ENCODE measurements around the gene DEAF1. TPM values are rescaled to one million over a fixed set of nuclear protein-coding genes. Genes with fewer than 3 reads are reported as not detected.
A peak's percentile ranks its signal among the peaks of the same experiment; 100 is the strongest.

The DEAF1 gene
- total RNA-seq, 1 experiment from 2014 or later = 50.6 TPM

DNA sequence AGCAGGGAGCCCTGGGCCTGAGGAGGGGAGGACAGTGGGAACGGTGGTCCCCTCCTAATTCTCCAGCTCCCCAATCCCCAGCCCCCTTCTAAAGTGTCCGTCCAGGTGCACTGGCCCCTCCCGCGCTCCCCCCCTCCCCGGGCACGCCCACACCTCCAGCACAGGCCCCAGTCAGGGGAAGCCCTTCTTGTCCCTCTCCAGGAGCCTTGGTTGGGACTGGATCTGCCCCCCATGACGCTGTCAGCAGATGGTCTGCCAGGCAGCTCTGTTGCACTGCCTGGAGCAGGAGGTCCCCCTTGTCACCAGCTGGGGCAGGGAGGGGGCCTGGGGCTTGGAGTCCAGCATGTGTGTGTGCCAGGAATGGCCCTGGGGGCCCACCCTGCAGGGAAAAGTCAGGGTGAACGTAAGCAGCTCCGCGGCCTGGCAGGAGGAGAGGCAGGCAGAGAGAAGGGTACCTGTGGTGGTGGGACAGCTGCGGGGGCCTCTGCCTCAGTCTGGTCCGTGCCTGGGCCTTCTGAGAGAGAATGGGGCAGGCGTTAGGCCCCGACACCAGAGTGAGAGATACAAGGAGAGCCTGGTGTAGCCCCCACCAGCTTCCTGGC is 80.9 kb downstream of the DEAF1 start:
- peak overlapping the region; percentile 81 for H3K4me3 Mint-ChIP-seq (ENCODE audit: unreplicated experiment)
- ChIA-PET POLR2A (interaction anchor here (0.8 to 1.6 kb wide), 2 partner anchors 59 to 133 kb away, joined by 3 to 5 read pairs; partner anchors contain the start of gene TALDO1), CTCF (interaction anchor here (0.6 kb wide), 1 partner anchor 231 kb away, joined by 3 read pairs; no protein-coding TSS in a partner anchor)
- H3K27me3 Mint-ChIP-seq (ENCODE audit: insufficient read depth, unreplicated experiment) = no peaks in the 10 kb centered on the region
- Histone ChIP-seq H3K27me3 (replicated peaks; ENCODE audit: control insufficient read depth, insufficient read depth, low read length) (no peaks in the 10 kb centered on the region), H3K4me3 (ENCODE audit: low read depth, low read length) (no peak overlapping the region), H3K9me3 (no peaks in the 10 kb centered on the region), H3K36me3 (ENCODE audit: control insufficient read depth, insufficient read depth, low read length) (peaks cover 9% of the 10 kb centered on the region), H3K4me1 (peaks cover 27% of the 10 kb centered on the region)
- H3K9me3 Mint-ChIP-seq (ENCODE audit: unreplicated experiment) = no peaks in the 10 kb centered on the region
- TF ChIP-seq CTCF (IDR thresholded peaks at IDR 0.05; ENCODE audit: insufficient read depth in 1 of 2, low read depth in 1 of 2, low read length in 1 of 2, severe bottlenecking in 1 of 2, unreplicated experiment in 1 of 2) = no peak
- H3K36me3 Mint-ChIP-seq (ENCODE audit: insufficient read depth, unreplicated experiment) = peaks cover 92% of the 10 kb centered on the region
- H3K27ac Mint-ChIP-seq (ENCODE audit: unreplicated experiment) = peak overlapping the region; percentile 81
- no peak for DNase-seq
- BruUV-seq (replicated peaks) = no TSS peak
- peaks cover 5% of the 10 kb centered on the region for H3K4me1 Mint-ChIP-seq (ENCODE audit: low read depth, unreplicated experiment)
- intact Hi-C loops (cut with micrococcal nuclease; ENCODE audit: unreplicated experiment) = loop anchor here (5.0 kb wide), 1 partner anchor 37 kb away; the partner anchor contains the start of gene PHRF1

- H3K27ac Mint-ChIP-seq (ENCODE audit: unreplicated experiment) = peak overlapping the region; percentile 81
- H3K4me3 ChIP-seq (ENCODE audit: low read depth, low read length) = no peak overlapping the region
- ChIA-PET POLR2A (interaction anchor here (0.8 to 1.6 kb wide), 2 partner anchors 59 to 134 kb away, joined by 3 to 5 read pairs; partner anchors contain the start of gene TALDO1), CTCF (interaction anchor here (0.6 kb wide), 2 partner anchors 25 to 231 kb away, joined by 3 to 4 read pairs; no protein-coding TSS in a partner anchor)
- no peak for TF ChIP-seq CTCF (IDR thresholded peaks at IDR 0.05; ENCODE audit: insufficient read depth in 1 of 2, low read depth in 1 of 2, low read length in 1 of 2, severe bottlenecking in 1 of 2, unreplicated experiment in 1 of 2)
- no peaks in the 10 kb centered on the region for H3K9me3 ChIP-seq
- intact Hi-C loops (cut with micrococcal nuclease; ENCODE audit: unreplicated experiment) = loop anchor here (5.0 kb wide), 1 partner anchor 36 kb away; the partner anchor contains the start of gene PHRF1
- no peaks in the 10 kb centered on the region for H3K27me3 ChIP-seq (replicated peaks; ENCODE audit: control insufficient read depth, insufficient read depth, low read length)
- H3K36me3 Mint-ChIP-seq (ENCODE audit: insufficient read depth, unreplicated experiment) = peaks cover 93% of the 10 kb centered on the region
- peak; percentile 83 to 88 for DNase-seq
- peaks cover 5% of the 10 kb centered on the region for H3K4me1 Mint-ChIP-seq (ENCODE audit: low read depth, unreplicated experiment)
- H3K4me1 ChIP-seq = peaks cover 27% of the 10 kb centered on the region
- no peak overlapping the region for H3K4me3 Mint-ChIP-seq (ENCODE audit: unreplicated experiment)
- H3K9me3 Mint-ChIP-seq (ENCODE audit: unreplicated experiment) = no peaks in the 10 kb centered on the region
- no peaks in the 10 kb centered on the region for H3K27me3 Mint-ChIP-seq (ENCODE audit: insufficient read depth, unreplicated experiment)
- H3K36me3 ChIP-seq (ENCODE audit: control insufficient read depth, insufficient read depth, low read length) = peaks cover 9% of the 10 kb centered on the region
- BruUV-seq (replicated peaks) = no TSS peak
These were observed 81.6 kb downstream of the DEAF1 start for GRCh38 chr11:613369-613968.

DNA sequence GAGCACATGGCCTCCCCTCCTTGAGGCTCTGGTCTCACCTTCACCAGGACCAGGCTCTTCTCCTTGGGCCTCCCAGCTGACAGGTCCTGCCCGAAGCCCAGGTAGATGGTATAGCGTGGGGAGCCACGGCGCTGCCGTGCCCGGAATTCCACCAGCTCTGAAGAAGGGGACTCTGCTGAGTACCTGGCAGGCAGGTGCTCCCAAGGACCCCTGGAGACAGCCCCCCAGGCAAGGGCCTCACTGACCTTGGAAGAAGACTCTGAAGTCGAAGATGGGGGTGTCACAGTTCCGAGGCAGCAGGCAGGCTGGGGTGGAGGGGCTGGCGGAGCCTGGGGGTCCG is 82.1 kb downstream of the DEAF1 start:
- H3K27me3 ChIP-seq (replicated peaks; ENCODE audit: control insufficient read depth, insufficient read depth, low read length) = no peaks in the 10 kb centered on the region
- no TSS peak for BruUV-seq (replicated peaks)
- ChIA-PET POLR2A (interaction anchor here (1.6 kb wide), 1 partner anchor 58 kb away, joined by 5 read pairs; no protein-coding TSS in a partner anchor), CTCF (interaction anchor here (0.6 kb wide), 1 partner anchor 25 kb away, joined by 4 read pairs; no protein-coding TSS in a partner anchor)
- TF ChIP-seq CTCF (IDR thresholded peaks at IDR 0.05; ENCODE audit: insufficient read depth in 1 of 2, low read depth in 1 of 2, low read length in 1 of 2, severe bottlenecking in 1 of 2, unreplicated experiment in 1 of 2) = no peak
- peaks cover 5% of the 10 kb centered on the region for H3K4me1 Mint-ChIP-seq (ENCODE audit: low read depth, unreplicated experiment)
- H3K36me3 Mint-ChIP-seq (ENCODE audit: insufficient read depth, unreplicated experiment) = peaks cover 93% of the 10 kb centered on the region
- H3K9me3 ChIP-seq = no peaks in the 10 kb centered on the region
- H3K4me1 ChIP-seq = peaks cover 27% of the 10 kb centered on the region
- intact Hi-C loops (cut with micrococcal nuclease; ENCODE audit: unreplicated experiment) = loop anchor here (5.0 kb wide), 1 partner anchor 36 kb away; the partner anchor contains the start of gene PHRF1
- H3K4me3 ChIP-seq (ENCODE audit: low read depth, low read length) = no peak overlapping the region
- peak overlapping the region; percentile 58 for H3K27ac Mint-ChIP-seq (ENCODE audit: unreplicated experiment)
- no peak for DNase-seq
- no peak overlapping the region for H3K4me3 Mint-ChIP-seq (ENCODE audit: unreplicated experiment)
- no peaks in the 10 kb centered on the region for H3K9me3 Mint-ChIP-seq (ENCODE audit: unreplicated experiment)
- H3K27me3 Mint-ChIP-seq (ENCODE audit: insufficient read depth, unreplicated experiment) = no peaks in the 10 kb centered on the region
- H3K36me3 ChIP-seq (ENCODE audit: control insufficient read depth, insufficient read depth, low read length) = peaks cover 9% of the 10 kb centered on the region

All from Caco-2 (cell line).